ENCODE measurements around the gene FANCL.
A peak's percentile ranks its signal among the peaks of the same experiment; 100 is the strongest.
"Not testable (repeated sequence)": the region's sequence is repeated elsewhere in the genome, so short reads cannot be mapped to it uniquely, and the experiment has no call there.

FANCL gene

GRCh38 chr2:58240670-58241545 is at the start of gene FANCL:
FANCL (minus strand) TSS chr2:58241325; CDS start chr2:58241313, 12 bp downstream.
- peak; percentile 89 for DNase-seq

- DNase-seq, result no peak
Measured at GRCh38 chr2:58289029-58289428, 47.9 kb upstream of the FANCL start.

- no peak for DNase-seq
Measured at GRCh38 chr2:58283931-58284330, 42.8 kb upstream of the FANCL start.

- DNase-seq, result not testable (repeated sequence)
Measured at GRCh38 chr2:58275144-58275543, 34.0 kb upstream of the FANCL start.

GRCh38 chr2:58271826-58272225 is 30.7 kb upstream of the FANCL start:
- no peak for DNase-seq

- no peak for DNase-seq
Measured at GRCh38 chr2:58268685-58269084, 27.6 kb upstream of the FANCL start.

GRCh38 chr2:58266211-58266610 is 25.1 kb upstream of the FANCL start:
- DNase-seq, result no peak

- no peak for DNase-seq
Measured at GRCh38 chr2:58261209-58261608, 20.1 kb upstream of the FANCL start.

GRCh38 chr2:58258456-58258855 is 17.3 kb upstream of the FANCL start:
- not testable (repeated sequence) for DNase-seq

- DNase-seq, result not testable (repeated sequence)
Measured at GRCh38 chr2:58251331-58252201, 10.4 kb upstream of the FANCL start.

- no peak for DNase-seq
Measured at GRCh38 chr2:58241546-58241864, 380 bp upstream of the FANCL start.

- DNase-seq, result no peak
Measured at GRCh38 chr2:58239243-58239925, 1.7 kb downstream of the FANCL start.

- no peak for DNase-seq
Measured at GRCh38 chr2:58237741-58238140, 3.4 kb downstream of the FANCL start.

GRCh38 chr2:58235984-58236383 is 5.1 kb downstream of the FANCL start:
- DNase-seq, result no peak

- DNase-seq, result no peak
Measured at GRCh38 chr2:58235170-58235569, 6.0 kb downstream of the FANCL start.

GRCh38 chr2:58228299-58228698 is 12.8 kb downstream of the FANCL start:
- DNase-seq, result no peak

- DNase-seq, result no peak
Measured at GRCh38 chr2:58227171-58227917, 13.8 kb downstream of the FANCL start.

GRCh38 chr2:58221909-58222308 is 19.2 kb downstream of the FANCL start:
- no peak for DNase-seq

- DNase-seq, result no peak
Measured at GRCh38 chr2:58215429-58215828, 25.7 kb downstream of the FANCL start.

- DNase-seq, result not testable (repeated sequence)
Measured at GRCh38 chr2:58210951-58211568, 30.1 kb downstream of the FANCL start.

GRCh38 chr2:58207189-58207588 is 33.9 kb downstream of the FANCL start:
- no peak for DNase-seq

- DNase-seq, result no peak
Measured at GRCh38 chr2:58206785-58207184, 34.3 kb downstream of the FANCL start.

All from NCI-H2081 treated with DMSO at 0.1 percent for 48 hours (cell line).